Measurements from ENCODE around the gene NUDC.
"Not testable (repeated sequence)": the region's sequence is repeated elsewhere in the genome, so short reads cannot be mapped to it uniquely, and the experiment has no call there.

Gene NUDC

DNA sequence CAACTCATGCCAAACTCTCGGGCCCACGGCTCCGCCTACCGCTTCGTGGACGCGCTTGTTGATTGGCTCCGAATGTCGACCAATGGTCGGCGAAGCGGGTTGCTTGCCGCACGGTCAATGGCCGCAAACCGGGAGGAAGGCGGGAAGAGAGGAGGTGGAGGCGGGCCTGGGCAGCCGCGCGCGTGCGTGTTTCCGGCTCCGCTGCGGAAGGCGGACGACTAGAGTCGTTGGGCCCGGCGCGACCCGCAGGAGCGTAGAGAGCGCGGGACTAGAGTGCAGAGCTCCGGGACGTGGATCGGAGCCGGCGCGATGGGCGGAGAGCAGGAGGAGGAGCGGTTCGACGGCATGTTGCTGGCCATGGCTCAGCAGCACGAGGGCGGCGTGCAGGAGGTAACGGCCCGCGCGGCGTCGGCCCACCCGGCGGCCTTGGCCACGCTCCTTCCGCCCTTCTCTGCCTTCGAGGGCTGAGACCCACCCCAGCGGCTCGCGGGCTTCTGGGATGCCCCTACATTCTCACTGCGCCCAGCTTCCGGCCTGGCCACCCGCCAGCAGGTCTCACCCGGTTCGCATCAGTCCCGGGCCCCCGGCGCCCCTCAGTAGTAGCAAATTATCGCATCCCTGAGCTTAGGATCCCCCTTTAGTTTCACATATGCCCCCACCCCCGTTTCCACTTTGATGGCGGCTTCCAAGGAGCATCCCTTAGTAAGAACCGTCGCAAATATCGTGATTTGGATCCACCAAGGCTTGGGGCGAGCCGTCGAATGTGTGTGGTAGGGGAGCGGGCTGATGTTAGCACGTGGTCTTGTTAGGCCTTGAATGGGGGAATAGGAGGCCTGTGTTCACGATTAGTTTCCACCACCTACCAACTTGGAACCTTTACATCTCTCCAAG, at the start of gene NUDC:
NUDC (plus strand) TSS at position 204 of the 891 bp plus-strand sequence; CDS start at position 310, 106 bp downstream.
- peak; percentile 96 for DNase-seq

DNA sequence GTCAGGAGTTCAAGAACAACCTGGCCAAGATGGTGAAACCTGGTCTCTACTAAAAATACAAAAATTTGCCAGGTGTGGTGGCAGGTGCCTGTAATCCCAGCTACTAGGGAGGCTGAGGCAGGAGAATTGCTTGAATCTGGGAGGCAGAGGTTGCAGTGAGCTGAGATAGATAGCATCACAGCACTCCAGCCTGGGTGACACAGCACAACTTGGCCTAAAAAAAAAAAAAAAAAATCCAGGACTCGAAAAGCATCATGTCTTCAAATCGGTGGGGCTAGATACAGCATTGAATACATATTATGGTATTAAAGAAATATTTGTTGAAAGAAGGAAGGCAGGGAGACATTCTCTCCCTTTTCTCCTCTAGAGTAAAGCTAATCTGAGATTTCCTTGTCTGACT, 48.4 kb upstream of the NUDC start:
- not testable (repeated sequence) for DNase-seq

DNA sequence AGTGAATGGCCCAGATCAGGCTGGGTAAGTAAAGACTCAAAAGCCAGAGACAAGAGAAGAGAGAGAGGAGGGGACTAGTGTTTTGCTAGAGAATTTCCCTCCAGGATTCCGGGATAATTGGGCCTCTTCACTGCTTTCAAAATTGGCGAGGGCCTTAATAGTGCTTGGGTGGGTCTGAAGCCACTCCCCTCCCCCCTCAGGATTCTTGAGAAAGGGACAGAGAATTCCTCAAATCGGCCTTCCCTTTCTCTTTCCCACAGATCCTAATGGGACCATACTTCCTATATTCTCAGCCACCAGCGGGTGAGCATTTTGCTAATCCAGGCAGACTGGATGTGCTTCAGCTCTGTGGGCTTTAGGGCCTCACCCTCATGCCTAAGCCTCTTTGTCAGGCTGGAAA, 46.6 kb upstream of the NUDC start:
- DNase-seq = no peak

DNA sequence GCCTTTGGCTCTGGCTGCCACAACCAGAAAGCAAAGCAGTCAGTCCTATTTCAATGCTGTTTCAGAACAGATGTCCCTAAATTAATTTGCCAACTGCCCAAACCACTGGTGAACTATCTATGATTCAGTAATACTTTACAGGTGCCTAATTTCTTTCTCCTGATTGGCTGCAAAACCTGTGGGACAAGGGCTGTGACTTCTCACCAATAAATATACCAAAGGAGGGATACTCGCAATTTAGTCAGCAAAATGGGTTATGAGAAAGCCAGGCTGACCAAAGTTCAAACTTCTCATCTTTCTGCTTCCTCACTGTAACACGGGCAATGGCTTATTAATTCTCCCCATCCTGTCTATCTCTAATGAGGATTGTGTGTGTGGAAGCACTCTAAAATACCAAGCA, 44.2 kb upstream of the NUDC start:
- DNase-seq = no peak

DNA sequence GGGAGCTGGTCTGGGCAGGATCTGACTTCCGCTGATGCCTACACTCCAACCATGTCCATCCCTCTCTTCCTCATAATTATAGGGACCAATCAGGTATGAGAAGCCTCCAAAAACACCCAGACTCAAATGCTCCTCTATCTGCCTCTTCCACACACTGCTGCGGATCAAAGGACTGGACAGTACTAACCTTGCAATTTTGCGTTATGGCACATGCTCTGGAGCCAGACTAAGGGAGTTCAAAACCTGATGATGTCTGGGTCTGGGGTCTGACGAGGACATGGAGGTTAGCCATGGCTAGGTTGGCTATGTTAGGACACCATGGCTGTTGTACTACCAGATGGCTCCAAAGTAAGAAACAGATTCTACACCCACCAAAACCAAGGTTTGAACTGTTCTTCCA, 41.8 kb upstream of the NUDC start:
- DNase-seq = no peak

DNA sequence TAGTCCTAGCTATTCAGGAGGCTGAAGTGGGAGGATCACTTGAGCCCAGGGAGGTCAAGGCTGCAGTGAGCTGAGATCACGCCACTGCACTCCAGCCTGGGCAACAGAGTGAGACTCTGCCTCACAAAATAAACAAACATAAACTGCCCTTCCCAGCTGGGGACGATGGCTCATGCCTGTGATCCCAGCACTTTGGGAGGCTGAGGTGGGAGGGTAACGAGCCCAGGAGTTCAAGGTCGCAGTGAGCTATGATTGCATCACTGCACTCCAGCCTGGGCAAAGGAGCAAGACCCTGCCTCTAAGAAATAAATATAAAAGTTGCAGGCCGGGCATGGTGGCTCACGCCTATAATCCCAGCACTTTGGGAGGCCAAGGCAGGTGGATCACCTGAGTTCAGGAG, 39.9 kb upstream of the NUDC start:
- DNase-seq = not testable (repeated sequence)

DNA sequence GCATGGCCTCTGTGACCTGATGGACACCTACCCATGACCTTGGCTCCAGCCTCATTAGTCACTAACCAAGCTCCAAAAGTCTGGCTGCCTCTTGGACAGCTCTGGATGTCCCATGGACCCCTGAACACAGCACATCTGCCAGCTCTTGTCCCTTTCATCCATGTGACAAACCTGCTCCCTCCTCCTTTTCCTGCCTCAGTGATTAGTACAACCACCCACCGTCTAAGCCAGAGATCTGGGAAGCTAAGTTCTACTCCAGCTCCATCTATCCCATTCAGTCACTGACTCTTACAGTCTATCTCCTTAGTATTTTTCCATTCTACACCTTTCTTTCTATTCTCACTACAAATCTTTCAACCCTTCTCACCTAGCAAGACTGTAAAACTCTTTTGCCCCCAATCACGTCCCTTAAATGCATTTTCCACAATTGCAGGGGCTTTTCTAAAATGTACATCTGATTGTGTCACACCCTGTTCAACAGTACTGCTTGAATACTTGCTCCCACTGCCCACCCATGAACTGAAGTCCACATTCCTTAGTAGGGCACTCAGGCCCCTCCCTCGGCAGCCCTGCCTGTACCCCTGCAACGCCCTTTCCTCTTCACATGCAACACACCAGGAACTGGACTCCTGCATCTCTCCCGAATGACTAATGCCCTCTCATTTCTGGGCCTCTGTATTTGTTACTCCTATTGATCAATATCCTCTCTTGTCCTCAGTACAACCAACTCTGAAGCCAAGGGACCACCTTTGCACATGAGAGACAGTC, 38.7 kb upstream of the NUDC start:
- no peak for DNase-seq

DNA sequence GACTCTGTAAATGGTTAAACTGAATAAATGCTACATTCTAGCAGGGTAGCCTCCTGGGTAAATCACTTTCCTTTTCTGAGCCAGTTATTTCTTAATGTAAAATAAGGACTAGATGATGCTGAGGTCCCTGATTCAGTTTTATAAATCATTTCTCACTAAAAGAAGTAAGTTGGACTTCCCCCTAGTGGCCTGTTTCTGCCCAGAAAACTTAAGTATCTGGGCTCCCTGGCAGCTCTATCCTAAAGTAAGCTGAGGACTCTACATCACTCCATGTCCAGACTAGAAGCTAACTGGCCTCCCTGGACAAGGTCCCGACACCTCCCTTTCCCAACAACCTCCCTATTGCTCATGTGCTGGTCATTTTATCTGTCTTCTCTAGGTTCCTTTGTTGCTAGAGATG, 34.4 kb upstream of the NUDC start:
- DNase-seq = no peak

DNA sequence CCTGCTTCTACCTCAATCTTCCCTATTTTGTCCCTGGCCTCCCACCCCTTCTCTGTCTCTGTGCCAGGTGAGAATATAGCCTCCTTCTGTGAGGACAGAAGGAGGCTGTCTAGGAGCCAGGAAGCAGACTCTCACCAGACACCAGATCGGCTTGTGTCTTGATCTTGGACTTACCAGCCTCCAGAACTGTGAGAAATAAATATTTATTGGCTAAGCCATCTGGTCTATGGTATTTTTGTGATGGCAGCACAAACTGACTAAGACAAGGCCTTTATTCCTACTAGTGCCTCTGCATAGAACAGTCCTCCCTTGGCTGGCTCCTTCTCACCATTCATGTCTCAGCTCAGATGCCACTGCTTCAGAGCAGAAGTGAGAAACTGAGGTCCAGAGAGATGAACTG, 33.3 kb upstream of the NUDC start:
- no peak for DNase-seq

DNA sequence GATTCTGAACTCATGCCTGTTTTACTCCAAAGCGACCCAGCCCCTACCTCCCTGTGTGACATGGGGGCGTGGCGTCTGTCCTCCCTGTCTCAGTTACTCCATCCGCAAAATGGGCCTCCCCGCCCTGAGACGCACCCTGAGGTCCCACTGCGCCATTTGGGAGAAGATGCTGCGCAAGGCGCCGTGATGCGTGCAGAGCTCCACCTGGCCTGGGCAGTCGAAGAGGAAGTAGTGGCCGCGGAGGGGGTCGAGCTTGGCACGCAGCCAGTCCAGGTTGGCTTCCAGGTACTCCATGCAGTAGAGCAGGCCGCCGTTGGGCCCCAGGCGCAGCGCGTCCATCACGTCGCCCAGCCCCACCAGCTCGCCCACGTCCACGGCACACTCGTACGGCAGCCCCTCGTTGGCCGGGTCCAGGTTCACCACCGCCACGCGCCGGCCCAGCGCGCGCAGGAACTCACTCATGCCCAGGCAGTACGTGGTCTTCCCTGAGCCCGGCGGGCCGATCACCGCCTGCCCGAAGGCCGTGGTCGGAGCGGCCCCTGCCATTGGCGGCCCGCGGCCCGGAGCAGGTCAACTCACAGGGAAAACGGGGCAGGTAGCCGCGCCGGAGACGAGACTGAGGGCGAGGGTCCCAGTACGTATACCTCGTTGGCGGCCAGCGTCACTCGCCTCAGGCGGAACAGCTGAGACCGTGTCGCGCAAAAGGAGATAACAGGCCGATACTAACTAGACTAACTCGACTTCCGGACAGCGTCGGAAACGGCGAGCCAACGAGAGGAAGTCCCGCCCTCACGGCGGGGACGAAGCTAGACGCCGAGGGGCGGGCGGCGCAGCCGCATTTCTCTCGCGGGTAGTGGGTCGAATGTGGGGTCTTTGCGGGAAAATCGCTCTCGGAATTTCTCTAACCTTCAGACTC, 31.7 kb upstream of the NUDC start, which contains the start of gene GPN2:
GPN2 (minus strand) TSS at position 733 of the 916 bp plus-strand sequence; CDS start at position 546, 187 bp downstream.
- DNase-seq = peak; percentile 78

DNA sequence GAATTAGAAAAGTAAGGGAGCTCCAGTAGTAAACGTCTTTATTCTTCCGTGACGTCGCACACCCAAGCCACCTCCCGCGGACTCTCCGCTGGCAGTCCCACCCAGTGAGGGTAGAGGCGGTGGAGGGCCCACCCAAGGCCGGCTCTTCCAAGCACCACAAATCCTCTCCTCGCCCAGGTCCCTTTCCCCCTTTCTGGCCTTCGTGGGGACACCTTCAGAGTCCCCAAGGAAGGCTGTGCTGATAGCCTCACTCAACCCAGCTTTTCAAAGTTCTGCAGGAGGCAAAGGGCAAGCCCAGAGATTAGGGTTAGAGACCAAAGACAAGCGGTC, 31.1 kb upstream of the NUDC start:
- no peak for DNase-seq

DNA sequence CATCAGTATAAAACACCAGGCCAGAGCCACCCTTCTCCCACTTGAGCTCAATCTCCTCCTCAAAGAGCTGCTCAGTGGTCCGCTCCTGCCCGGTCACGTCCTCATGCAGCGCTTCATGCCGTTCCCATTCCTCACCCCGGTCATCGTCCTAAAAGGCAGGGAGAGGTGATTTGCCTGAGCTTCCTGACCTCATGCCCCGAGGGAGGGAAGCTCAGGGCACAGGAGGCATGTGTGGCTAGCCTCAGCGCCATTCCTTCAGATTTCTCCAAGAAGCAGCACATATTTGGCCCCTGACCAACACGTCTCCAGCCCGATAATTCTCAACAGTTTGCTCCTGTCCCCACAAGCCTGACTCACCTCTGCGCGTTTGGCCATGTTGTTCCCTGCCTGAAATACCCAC, 27.3 kb upstream of the NUDC start:
- DNase-seq = no peak

DNA sequence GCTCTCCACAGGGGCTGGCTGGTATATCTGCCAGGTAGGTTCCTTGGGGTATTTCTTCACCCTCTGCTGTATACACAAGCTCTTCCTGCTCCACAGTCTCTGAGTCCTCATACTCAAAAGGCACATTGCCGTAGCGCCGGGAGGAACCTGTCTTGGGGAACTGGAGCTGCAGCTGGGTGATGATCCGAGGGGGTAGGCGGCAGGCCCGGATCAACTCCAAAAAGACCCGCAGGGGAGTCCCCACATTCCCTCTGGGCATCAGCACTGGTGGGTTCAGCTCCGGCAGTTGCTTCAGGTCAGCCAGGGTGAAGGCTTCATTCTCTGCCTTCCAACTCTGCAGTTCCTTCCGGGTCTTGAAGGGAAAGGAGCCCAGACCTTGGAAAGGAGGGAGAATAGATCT, 24.2 kb upstream of the NUDC start:
- DNase-seq = no peak

DNA sequence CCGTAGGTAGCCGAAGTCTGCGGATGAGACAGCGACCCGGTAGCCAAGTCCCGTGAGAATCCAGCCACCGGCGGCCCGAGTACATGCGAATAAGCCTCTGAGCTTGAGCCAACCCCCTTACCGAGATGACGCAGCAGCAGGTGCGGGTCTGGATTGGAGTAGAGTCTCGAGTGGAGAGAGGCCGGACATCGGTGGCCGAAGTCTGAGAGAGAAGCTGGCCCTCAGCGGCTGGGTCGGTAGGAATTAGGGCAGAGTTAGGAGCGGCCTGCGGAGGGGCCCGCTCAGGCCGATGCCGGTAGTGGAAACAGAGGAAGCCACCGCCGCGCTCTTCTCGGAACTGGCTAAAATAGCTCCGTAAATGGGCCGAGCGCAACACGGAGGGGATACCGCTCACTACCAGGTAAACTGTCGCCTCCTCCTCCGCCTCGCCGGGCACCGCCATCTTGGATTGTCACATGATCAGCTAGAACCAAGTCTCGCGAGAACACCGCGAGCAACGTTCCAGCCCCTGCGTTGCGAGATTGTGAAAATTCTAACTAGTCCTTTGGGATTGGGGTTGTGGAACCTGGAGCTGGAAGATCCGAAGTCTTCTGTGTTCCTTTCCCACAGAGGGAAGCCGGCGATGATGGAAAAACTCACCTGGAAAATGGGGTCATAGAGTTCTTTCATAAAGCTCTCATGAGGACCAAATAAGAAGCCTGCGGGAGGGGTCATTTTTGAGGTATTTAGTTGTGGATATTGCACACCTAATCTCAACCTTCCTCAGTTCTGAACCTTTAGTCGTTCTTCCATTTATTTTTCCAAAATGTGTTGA, 21.3 kb upstream of the NUDC start, which contains the start of gene GPATCH3:
GPATCH3 (minus strand) TSS at position 467 of the 814 bp plus-strand sequence; CDS start at position 442, 25 bp downstream.
- peak; percentile 86 for DNase-seq

DNA sequence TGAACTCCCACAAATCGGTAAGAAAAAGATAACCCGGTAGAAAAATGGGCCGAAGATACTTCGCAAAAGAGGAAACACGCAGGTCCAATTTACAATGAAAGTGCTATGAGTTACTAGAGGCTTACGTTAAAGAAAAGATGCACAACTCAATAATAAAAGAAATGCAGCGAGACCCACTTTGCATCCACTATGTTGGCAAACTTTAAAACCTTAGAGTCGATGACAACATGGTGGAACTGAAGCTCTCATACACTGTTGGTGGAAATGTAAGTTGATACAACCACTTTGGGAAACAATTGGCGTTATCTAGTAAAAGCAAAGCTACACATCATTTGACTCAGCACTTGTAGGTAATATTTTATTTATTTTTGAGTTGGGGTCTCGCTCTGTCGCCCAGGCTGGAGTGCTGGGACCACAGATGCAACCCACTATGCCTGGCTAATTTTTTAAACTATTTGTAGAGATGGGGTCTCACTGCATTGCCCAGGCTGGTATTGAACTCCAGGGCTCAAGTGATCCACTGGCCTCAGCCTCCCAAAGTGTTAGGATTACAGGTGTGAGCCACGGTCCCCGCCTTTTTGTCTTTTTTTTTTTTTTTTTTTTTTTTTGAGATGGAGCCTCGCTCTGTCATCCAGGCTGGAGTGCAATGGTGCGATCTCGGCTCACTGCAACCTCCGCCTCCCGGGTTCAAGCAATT, 20.6 kb upstream of the NUDC start:
- no peak for DNase-seq

DNA sequence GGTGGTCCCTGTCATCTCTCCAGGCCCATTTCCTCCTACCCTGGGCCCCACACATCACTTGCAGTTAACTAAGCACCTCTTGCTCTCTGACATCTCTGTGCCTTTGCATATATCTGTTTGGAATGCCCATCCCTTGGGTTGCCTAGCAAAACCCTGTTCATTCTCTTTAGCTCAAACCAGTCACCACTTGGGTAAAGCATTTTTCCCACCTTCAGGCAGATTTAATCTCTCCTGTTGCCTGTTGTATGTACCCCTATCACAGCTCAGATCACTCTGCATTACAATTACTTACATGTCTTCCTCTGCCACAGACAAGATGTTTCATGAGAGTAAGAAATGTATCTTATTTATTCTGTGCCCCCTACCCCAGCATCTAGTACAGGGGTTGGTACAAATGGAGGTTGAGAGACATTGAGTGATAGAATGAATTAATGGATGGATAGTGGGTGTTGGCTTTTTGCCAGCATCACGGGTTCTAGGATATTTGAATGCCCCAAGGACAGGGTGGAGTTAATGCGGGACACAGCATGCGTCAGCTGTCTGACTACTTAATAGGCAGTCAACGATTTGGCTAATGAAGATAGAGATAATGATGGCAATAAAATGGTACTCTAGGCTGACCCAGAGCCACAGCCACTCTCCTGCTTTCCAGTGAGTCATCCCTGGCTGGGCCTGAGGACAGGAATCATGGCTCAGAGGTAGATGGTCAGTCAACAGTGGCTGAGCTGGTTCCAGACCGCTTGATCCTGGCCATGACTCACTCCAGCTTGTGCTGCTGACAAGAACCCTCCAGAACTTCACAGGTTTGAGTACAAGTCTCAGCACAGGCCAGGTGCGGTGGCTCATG, 14.2 kb upstream of the NUDC start:
- DNase-seq = no peak

DNA sequence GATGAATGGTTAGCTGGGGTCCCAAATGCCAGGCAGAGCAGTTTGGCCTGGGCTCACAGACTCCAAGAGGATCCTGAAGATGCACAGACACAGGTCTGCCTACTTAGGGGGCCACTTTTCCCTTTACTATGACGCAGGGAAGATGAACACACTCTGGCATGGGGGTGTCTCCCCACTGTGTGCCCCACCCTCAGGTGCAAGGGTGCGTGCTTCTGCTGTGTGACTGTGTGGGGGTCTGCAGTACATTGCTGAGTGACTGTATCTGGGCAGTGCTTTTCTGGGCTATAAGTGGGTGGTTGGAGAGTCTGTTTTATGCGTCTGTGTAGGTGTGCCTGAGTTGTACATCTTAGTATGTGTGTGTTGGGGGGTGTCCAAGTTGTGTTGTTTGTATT, 11.6 kb upstream of the NUDC start:
- no peak for DNase-seq

DNA sequence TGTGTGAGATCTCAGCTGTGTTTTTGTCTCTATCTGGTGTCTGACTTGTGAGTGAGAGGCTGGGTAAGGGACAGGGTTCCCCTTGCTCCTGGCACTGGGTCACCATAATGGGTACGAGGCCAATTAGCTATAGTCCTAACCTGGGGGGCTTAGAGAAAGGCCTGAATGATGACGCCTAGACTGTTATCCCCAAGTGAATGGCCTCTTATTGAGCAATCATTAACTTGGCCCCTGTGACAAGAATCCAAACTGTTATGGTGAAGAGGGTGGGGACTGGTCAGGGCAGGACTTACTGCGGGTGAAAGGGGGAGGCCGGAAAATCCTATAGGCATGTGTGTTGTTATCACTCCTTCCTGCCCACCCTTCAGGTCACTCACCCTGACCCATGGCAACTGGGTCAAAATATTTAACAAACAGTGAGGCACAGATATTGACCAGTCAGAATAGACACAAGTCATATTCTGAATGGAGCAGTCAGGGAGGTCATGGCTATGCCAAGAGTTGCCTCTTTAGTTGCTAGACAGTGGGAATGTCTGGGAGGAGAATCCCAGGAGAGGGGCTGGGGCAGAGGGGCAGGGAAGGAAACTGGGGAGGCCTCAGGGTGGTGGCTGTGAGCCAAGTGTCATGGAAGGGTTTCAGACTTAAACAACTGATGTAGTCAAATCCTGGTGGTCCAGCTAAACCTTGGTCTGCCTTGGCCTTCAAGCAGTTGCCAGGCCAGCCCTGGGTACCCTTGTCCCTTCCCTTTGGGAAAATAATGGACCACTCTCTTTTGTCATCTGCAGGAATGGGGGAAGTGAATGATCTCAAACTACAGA, 11.0 kb upstream of the NUDC start:
- no peak for DNase-seq

DNA sequence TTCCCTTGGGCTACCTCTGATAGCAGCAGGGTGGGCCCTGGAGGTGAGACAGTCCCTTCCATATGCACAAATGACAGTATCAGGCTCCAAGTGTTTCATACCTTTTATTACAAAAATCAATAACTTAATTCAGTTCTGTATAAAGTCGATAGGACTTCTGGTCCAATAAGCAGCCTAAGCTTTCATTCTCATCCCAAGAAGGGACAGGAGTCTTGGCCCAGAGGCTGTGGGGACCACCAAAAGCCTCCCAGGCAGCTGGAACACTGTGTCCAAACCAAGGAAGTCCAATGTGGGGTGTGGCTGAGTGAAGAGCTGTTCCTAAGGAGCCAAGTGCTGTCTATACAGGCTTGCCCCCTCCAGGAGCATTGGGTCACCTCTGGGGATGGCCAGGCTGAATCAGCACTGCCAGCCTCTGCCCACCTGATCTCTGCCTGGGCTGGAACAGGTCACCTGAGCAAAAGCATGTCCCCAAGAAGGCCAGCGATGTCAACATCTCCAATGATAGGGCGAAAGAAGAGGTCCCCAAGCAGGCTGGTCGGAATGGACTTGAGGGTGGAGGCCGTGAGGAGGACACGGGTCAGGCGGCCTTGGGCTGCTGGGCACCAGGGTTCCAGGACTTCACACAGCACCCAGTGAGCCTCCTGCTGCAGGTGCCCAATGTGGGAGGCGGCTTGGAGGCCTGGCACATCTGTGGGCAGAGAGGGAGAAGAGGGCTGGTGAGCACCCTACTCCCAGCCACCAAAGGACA, 10.0 kb upstream of the NUDC start:
- no peak for DNase-seq

Measured in CD4-positive, alpha-beta T cell treated with Interferon gamma for 1 hour (primary cell).